GM23338 (cell line): Measurements from ENCODE around the gene HKDC1. TPM values are rescaled to one million over a fixed set of nuclear protein-coding genes. Genes with fewer than 3 reads are reported as not detected.

Source experiments
- ATAC-seq: fragments of 200-7000 bp; cut with Tn5 transposase; 3 replicates; pipeline ENCODE4 v1.9.1; 2020
- DNase-seq: peaks from one replicate; pipeline ENCODE4 v3.0.0-alpha.2; 2015; ENCODE audit warnings: low spot score
- H2AFZ ChIP-seq: fragments of 200-600 bp; sonication (generic); 2 replicates; pipeline ENCODE4 v1.8.0; 2016; ENCODE audit warnings: antibody characterized with exemption, mild to moderate bottlenecking, moderate library complexity
- H3F3A ChIP-seq: fragments of 200-600 bp; sonication (generic); replicated peaks from 2 replicates; pipeline ENCODE4 v1.8.0; 2017; ENCODE audit warnings: antibody characterized with exemption, mixed run types, low read depth
- H3K27ac ChIP-seq: fragments of 200-600 bp; sonication (generic); 2 replicates; pipeline ENCODE4 v1.6.1; 2016; ENCODE audit warnings: low read depth
- H3K27me3 ChIP-seq: fragments of 200-600 bp; sonication (generic); 2 replicates; pipeline ENCODE4 v1.8.0; 2016; ENCODE audit warnings: mild to moderate bottlenecking, mixed run types, moderate library complexity; ENCODE audit not compliant: insufficient read depth
- H3K36me3 ChIP-seq: fragments of 200-600 bp; sonication (generic); 2 replicates; pipeline ENCODE4 v1.8.0; 2016; ENCODE audit warnings: mild to moderate bottlenecking; ENCODE audit not compliant: insufficient read depth
- H3K4me1 ChIP-seq: fragments of 200-600 bp; sonication (generic); 2 replicates; pipeline ENCODE4 v1.8.0; 2016; ENCODE audit warnings: mild to moderate bottlenecking, moderate library complexity; ENCODE audit not compliant: insufficient read depth
- H3K4me2 ChIP-seq: fragments of 200-600 bp; sonication (generic); 2 replicates; pipeline ENCODE4 v1.7.1; 2017; ENCODE audit warnings: mixed run types
- H3K4me3 ChIP-seq: fragments of 200-600 bp; sonication (generic); 2 replicates; pipeline ENCODE4 v1.6.1; 2016; ENCODE audit warnings: mixed run types
- H3K79me2 ChIP-seq: fragments of 200-600 bp; sonication (generic); replicated peaks from 2 replicates; pipeline ENCODE4 v1.8.0; 2017; ENCODE audit warnings: mild to moderate bottlenecking; ENCODE audit not compliant: insufficient read depth
- H3K9me2 ChIP-seq: fragments of 200-600 bp; sonication (generic); 2 replicates; pipeline ENCODE4 v1.8.0; 2017; ENCODE audit not compliant: insufficient read depth
- H4K20me1 ChIP-seq: fragments of 200-600 bp; sonication (generic); replicated peaks from 2 replicates; pipeline ENCODE4 v1.8.0; 2017; ENCODE audit warnings: mild to moderate bottlenecking; ENCODE audit not compliant: insufficient read depth
- H3K27ac Mint-ChIP-seq: 2 replicates; pipeline ENCODE4 v1.8.0; 2020; ENCODE audit warnings: inconsistent platforms, mild to moderate bottlenecking, moderate library complexity, mixed read lengths
- H3K27me3 Mint-ChIP-seq: 3 replicates; pipeline ENCODE4 v1.8.0; 2022; ENCODE audit warnings: low read depth, mild to moderate bottlenecking, moderate library complexity, mixed read lengths, inconsistent platforms; ENCODE audit not compliant: insufficient read depth, poor library complexity
- H3K36me3 Mint-ChIP-seq: 3 replicates; pipeline ENCODE4 v1.8.0; 2021; ENCODE audit warnings: low read depth, mild to moderate bottlenecking, inconsistent platforms, moderate library complexity, mixed read lengths
- H3K4me1 Mint-ChIP-seq: 3 replicates; pipeline ENCODE4 v1.8.0; 2020; ENCODE audit warnings: mild to moderate bottlenecking, inconsistent platforms, mixed read lengths
- H3K4me3 Mint-ChIP-seq: 3 replicates; pipeline ENCODE4 v1.8.0; 2021; ENCODE audit warnings: moderate library complexity, mild to moderate bottlenecking, inconsistent platforms, mixed read lengths
- H3K9me3 Mint-ChIP-seq: 3 replicates; pipeline ENCODE4 v1.8.0; 2020; ENCODE audit warnings: moderate library complexity, mild to moderate bottlenecking, inconsistent platforms, mixed read lengths
- CREB1 ChIP-seq: fragments of 250-450 bp; sonication (Bioruptor Pico); IDR thresholded peaks from 2 replicates; pipeline ENCODE4 v1.5.0; 2020; ENCODE audit warnings: low read depth, mild to moderate bottlenecking, moderate library complexity
- CTCF ChIP-seq, 2 experiments: fragments of 200-600 bp in 1 of 2; sonication (generic) in 1 of 2; conservative IDR thresholded peaks; 2 replicates each; pipeline versions ENCODE4 v1.5.1 to v1.6.1; 2016 to 2017; ENCODE audit warnings: antibody characterized with exemption in 2 of 2, low read depth in 2 of 2, mild to moderate bottlenecking in 2 of 2, moderate library complexity in 1 of 2
- ETS1 ChIP-seq: IDR thresholded peaks from 2 replicates; pipeline ENCODE4 v1.6.1; 2016; ENCODE audit warnings: antibody characterized with exemption
- EZH2phosphoT487 ChIP-seq: fragments of 200-600 bp; sonication (generic); IDR thresholded peaks from one replicate; pipeline ENCODE4 v1.8.1; 2018; ENCODE audit warnings: antibody characterized with exemption; ENCODE audit not compliant: unreplicated experiment
- JUNB ChIP-seq: IDR thresholded peaks from one replicate; pipeline ENCODE4 v1.6.1; 2016; ENCODE audit warnings: antibody characterized with exemption; ENCODE audit not compliant: unreplicated experiment
- NANOG ChIP-seq: IDR thresholded peaks from 2 replicates; pipeline ENCODE4 v1.6.1; 2016; ENCODE audit warnings: antibody characterized with exemption, borderline replicate concordance
- POLR2AphosphoS5 ChIP-seq: IDR thresholded peaks from 2 replicates; pipeline ENCODE4 v1.6.1; 2016; ENCODE audit warnings: antibody characterized with exemption, low read depth
- STAT1 ChIP-seq: IDR thresholded peaks from one replicate; pipeline ENCODE4 v1.6.1; 2016; ENCODE audit warnings: antibody characterized with exemption; ENCODE audit not compliant: unreplicated experiment
- polyA plus RNA-seq: library from polyadenylated mRNA; unstranded; fragments of >200 nt; fragmentation: Nextera tagmentation; extraction: Ambion mirVana; gene quantifications from 2 replicates; pipeline ENCODE4 v1.2.1, GENCODE V29; 2016
- total RNA-seq: library from RNA; depleted of rRNA; stranded (reverse); fragments of >200 nt; shearing (Covaris generic); gene quantifications from 2 replicates; pipeline ENCODE4 v1.2.3, GENCODE V29; 2014
- TF ChIP-seq, protein P1 (sequence below): IDR thresholded peaks from one replicate; pipeline ENCODE4 v1.6.1; 2018; ENCODE audit warnings: antibody characterized with exemption; ENCODE audit not compliant: unreplicated experiment

The HKDC1 gene
- total and polyA plus RNA-seq, 2 experiments from 2014 or later, result 0.03 TPM; not detected in 1

DNA sequence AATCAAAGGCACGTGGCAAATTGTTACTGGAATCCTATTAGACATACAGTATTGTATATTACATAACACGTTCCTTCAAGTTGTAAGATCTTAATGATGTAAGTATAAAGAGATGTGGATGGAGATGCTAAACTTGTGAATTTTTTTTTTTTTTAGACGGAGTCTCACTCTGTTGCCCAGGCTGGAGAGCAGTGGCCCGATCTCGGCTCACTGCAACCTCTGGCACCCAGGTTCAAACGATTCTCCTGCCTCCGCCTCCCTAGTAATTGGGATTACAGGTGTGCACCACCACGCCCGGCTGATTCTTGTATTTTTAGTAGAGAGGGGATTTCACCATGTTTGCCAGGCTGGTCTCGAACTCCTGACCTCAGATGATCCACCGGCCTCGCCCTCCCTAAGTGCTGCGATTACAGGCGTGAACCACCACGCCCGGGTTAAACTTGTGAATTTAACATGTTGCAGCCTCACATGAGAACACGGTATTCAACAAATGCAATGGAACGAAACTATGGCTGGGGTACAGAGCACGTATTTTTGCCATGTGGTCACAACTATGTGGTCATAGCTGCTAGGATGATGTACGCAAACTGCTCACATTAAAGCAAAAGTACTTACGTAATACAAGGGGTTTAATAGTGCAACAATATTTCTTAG is 40.9 kb upstream of the HKDC1 start:
- Histone ChIP-seq H4K20me1 (no peaks in the 10 kb centered on the region; the same call in 1 of the 2 replicates), H3F3A (no peaks in the 10 kb centered on the region), H3K4me3 (peak overlapping the region; percentile 84), H3K27me3 (no peaks in the 10 kb centered on the region), H2AFZ (no peak overlapping the region), H3K79me2 (peaks cover 40% of the 10 kb centered on the region), H3K4me1 (peaks cover 5% of the 10 kb centered on the region), H3K4me2 (peak overlapping the region; percentile 97), H3K9me2 (no peaks in the 10 kb centered on the region), H3K27ac (no peak overlapping the region), H3K36me3 (no peaks in the 10 kb centered on the region)
- DNase-seq (no peak), ATAC-seq (no peak; the same call in 2 of the 3 replicates)
- 0 out of 3 replicates have a peak, but pooled peaks cover 4% of the 10 kb centered on the region for H3K36me3 Mint-ChIP-seq
- no peak for TF ChIP-seq POLR2AphosphoS5
- TF ChIP-seq JUNB, result no peak
- TF ChIP-seq NANOG, result no peak
- no peak for TF ChIP-seq EZH2phosphoT487
- no peak for TF ChIP-seq ETS1
- no peak for TF ChIP-seq CTCF (conservative IDR thresholded peaks at IDR 0.05; ENCODE audit: low read depth in 2 of 2)
- peak; percentile 1; the same call in 1 of the 2 replicates for TF ChIP-seq CREB1 (CRISPR knock-in tag)
- no peak for TF ChIP-seq STAT1
- peaks cover 2% of the 10 kb centered on the region; the same call in 1 of the 3 replicates for H3K9me3 Mint-ChIP-seq
- peak overlapping the region; percentile 97 for H3K4me3 Mint-ChIP-seq
- peak overlapping the region; percentile 100 for H3K27ac Mint-ChIP-seq
- H3K4me1 Mint-ChIP-seq, result peaks cover 8% of the 10 kb centered on the region
- H3K27me3 Mint-ChIP-seq, result peaks cover 12% of the 10 kb centered on the region

GRCh38 chr10:69179743-69180524 is 40.2 kb upstream of the HKDC1 start, which contains the start of gene SUPV3L1:
TSS of gene SUPV3L1 (plus strand) at chr10:69180234. CDS start at chr10:69180292, 58 bp downstream.
- Histone ChIP-seq H3F3A (no peaks in the 10 kb centered on the region), H3K27ac (peak within 1 kb of the TSS; percentile 12; the same call in 1 of the 2 replicates), H3K4me3 (peak within 1 kb of the TSS; percentile 84), H3K4me2 (peak within 1 kb of the TSS; percentile 97), H3K36me3 (no peaks in the 10 kb centered on the region), H2AFZ (peak within 1 kb of the TSS; percentile 1; the same call in 1 of the 2 replicates), H3K79me2 (peaks cover 47% of the 10 kb centered on the region), H4K20me1 (peaks cover 3% of the 10 kb centered on the region), H3K4me1 (peaks cover 5% of the 10 kb centered on the region), H3K27me3 (no peaks in the 10 kb centered on the region), H3K9me2 (no peaks in the 10 kb centered on the region)
- peaks cover 8% of the 10 kb centered on the region for H3K4me1 Mint-ChIP-seq
- TF ChIP-seq POLR2AphosphoS5, result peak; percentile 66
- peak; percentile 99 for TF ChIP-seq CREB1 (CRISPR knock-in tag)
- peak; percentile 71 for TF ChIP-seq ETS1
- TF ChIP-seq, protein P1, sequence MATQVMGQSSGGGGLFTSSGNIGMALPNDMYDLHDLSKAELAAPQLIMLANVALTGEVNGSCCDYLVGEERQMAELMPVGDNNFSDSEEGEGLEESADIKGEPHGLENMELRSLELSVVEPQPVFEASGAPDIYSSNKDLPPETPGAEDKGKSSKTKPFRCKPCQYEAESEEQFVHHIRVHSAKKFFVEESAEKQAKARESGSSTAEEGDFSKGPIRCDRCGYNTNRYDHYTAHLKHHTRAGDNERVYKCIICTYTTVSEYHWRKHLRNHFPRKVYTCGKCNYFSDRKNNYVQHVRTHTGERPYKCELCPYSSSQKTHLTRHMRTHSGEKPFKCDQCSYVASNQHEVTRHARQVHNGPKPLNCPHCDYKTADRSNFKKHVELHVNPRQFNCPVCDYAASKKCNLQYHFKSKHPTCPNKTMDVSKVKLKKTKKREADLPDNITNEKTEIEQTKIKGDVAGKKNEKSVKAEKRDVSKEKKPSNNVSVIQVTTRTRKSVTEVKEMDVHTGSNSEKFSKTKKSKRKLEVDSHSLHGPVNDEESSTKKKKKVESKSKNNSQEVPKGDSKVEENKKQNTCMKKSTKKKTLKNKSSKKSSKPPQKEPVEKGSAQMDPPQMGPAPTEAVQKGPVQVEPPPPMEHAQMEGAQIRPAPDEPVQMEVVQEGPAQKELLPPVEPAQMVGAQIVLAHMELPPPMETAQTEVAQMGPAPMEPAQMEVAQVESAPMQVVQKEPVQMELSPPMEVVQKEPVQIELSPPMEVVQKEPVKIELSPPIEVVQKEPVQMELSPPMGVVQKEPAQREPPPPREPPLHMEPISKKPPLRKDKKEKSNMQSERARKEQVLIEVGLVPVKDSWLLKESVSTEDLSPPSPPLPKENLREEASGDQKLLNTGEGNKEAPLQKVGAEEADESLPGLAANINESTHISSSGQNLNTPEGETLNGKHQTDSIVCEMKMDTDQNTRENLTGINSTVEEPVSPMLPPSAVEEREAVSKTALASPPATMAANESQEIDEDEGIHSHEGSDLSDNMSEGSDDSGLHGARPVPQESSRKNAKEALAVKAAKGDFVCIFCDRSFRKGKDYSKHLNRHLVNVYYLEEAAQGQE, result no peak
- peak; percentile 98 for DNase-seq
- peak within 1 kb of the TSS; percentile 100 for H3K27ac Mint-ChIP-seq
- H3K4me3 Mint-ChIP-seq, result peak within 1 kb of the TSS; percentile 97
- peaks cover 12% of the 10 kb centered on the region for H3K27me3 Mint-ChIP-seq
- H3K36me3 Mint-ChIP-seq, result 0 out of 3 replicates have a peak, but pooled peaks cover 4% of the 10 kb centered on the region
- peaks cover 2% of the 10 kb centered on the region; the same call in 1 of the 3 replicates for H3K9me3 Mint-ChIP-seq
- peak; percentile 93 for ATAC-seq
